ENCODE data around the gene GRPR. TPM values are rescaled to one million over a fixed set of nuclear protein-coding genes. Genes with fewer than 3 reads are reported as not detected.
"Not testable (repeated sequence)": the region's sequence is repeated elsewhere in the genome, so short reads cannot be mapped to it uniquely, and the experiment has no call there.

The GRPR gene
- total RNA-seq, 1 donor from 2014 or later: 0.41 TPM

- no peak for DNase-seq (ENCODE audit: low spot score in 2 of 2)
- no peak for FAIRE-seq
These were observed 49.0 kb downstream of the GRPR start for GRCh38 chrX:16172391-16172790.

GRCh38 chrX:16175329-16176061 is 52.1 kb downstream of the GRPR start:
- no peak for DNase-seq (ENCODE audit: low spot score in 2 of 2)
- no peak for FAIRE-seq

- no peak for DNase-seq (ENCODE audit: low spot score in 2 of 2)
- FAIRE-seq: no peak
These were observed 53.9 kb downstream of the GRPR start for GRCh38 chrX:16177260-16177659.

GRCh38 chrX:16183843-16184242 is 60.5 kb downstream of the GRPR start:
- not testable (repeated sequence) for DNase-seq (ENCODE audit: low spot score in 2 of 2); FAIRE-seq

GRCh38 chrX:16185725-16186136 is 62.4 kb downstream of the GRPR start:
- FAIRE-seq (no peak), DNase-seq (ENCODE audit: low spot score in 2 of 2) (no peak)

GRCh38 chrX:16186380-16187007 is 63.1 kb downstream of the GRPR start:
- no peak for FAIRE-seq
- no peak for DNase-seq (ENCODE audit: low spot score in 2 of 2)

GRCh38 chrX:16187024-16187760 is 63.8 kb downstream of the GRPR start:
- DNase-seq (ENCODE audit: low spot score in 2 of 2) (no peak), FAIRE-seq (no peak)

GRCh38 chrX:16188687-16189086 is 65.3 kb downstream of the GRPR start:
- FAIRE-seq (no peak), DNase-seq (ENCODE audit: low spot score in 2 of 2) (no peak)

- FAIRE-seq (no peak), DNase-seq (ENCODE audit: low spot score in 2 of 2) (no peak)
These were observed 68.2 kb downstream of the GRPR start for GRCh38 chrX:16191605-16192004.

- FAIRE-seq (no peak), DNase-seq (ENCODE audit: low spot score in 2 of 2) (no peak)
These were observed 73.5 kb downstream of the GRPR start for GRCh38 chrX:16196829-16197228.

GRCh38 chrX:16199343-16199742 is 76.0 kb downstream of the GRPR start:
- FAIRE-seq (no peak), DNase-seq (ENCODE audit: low spot score in 2 of 2) (no peak)

- FAIRE-seq (no peak), DNase-seq (ENCODE audit: low spot score in 2 of 2) (no peak)
These were observed 79.6 kb downstream of the GRPR start for GRCh38 chrX:16202943-16203342.

Other genes starting within 250 kb of the GRPR start
- not detected for gene MAGEB17, start 43.9 kb downstream of the GRPR start, total RNA-seq